ENCODE results near the gene ASXL2. TPM values are rescaled to one million over a fixed set of nuclear protein-coding genes. Genes with fewer than 3 reads are reported as not detected.

ASXL2 gene
- total and polyA plus RNA-seq, 2 of the 13 experiments (the other 11 are each of a cell fraction or from before 2014, with no cell fraction given) = 12.1 to 19.2 TPM

- TF ChIP-seq ZNF530 (CRISPR knock-in tag; IDR thresholded peaks at IDR 0.05; ENCODE audit: low read depth) (no peak), ZNF317 (CRISPR knock-in tag; IDR thresholded peaks at IDR 0.05) (peak; percentile 40), ZNF367 (CRISPR knock-in tag; IDR thresholded peaks at IDR 0.05; ENCODE audit: borderline replicate concordance) (no peak), ZNF160 (CRISPR knock-in tag; IDR thresholded peaks at IDR 0.05) (no peak), ZBTB3 (CRISPR knock-in tag; IDR thresholded peaks at IDR 0.05; ENCODE audit: borderline replicate concordance, low read depth) (no peak), ZNF816 (CRISPR knock-in tag; IDR thresholded peaks at IDR 0.05; ENCODE audit: borderline replicate concordance) (no peak), XBP1 (CRISPR knock-in tag; IDR thresholded peaks at IDR 0.05) (no peak), ZNF577 (CRISPR knock-in tag; IDR thresholded peaks at IDR 0.05; ENCODE audit: borderline replicate concordance, low read depth) (no peak), SALL1 (CRISPR knock-in tag; IDR thresholded peaks at IDR 0.05) (peak; percentile 84), ZBTB33 (CRISPR knock-in tag; IDR thresholded peaks at IDR 0.05) (no peak), TEAD3 (CRISPR knock-in tag; optimal IDR thresholded peaks at IDR 0.05; ENCODE audit: borderline replicate concordance) (peak; percentile 34), MYPOP (CRISPR knock-in tag; IDR thresholded peaks at IDR 0.05) (no peak), RXRB (CRISPR knock-in tag; IDR thresholded peaks at IDR 0.05; ENCODE audit: borderline replicate concordance) (peak; percentile 87), ARID5B (CRISPR knock-in tag; IDR thresholded peaks at IDR 0.05) (peak; percentile 66; the same call in 1 of the 2 replicates), ERF (CRISPR knock-in tag; IDR thresholded peaks at IDR 0.05) (0 out of 2 replicates have a peak, but pooled peaks have one; percentile 34), ZBTB37 (CRISPR knock-in tag; IDR thresholded peaks at IDR 0.05) (no peak), NR2F2 (IDR thresholded peaks at IDR 0.05; ENCODE audit: borderline replicate concordance, low read depth) (peak; percentile 56; the same call in 1 of the 2 replicates), GATAD2A (CRISPR knock-in tag; IDR thresholded peaks at IDR 0.05) (peak; percentile 56; the same call in 1 of the 2 replicates), PPARG (CRISPR knock-in tag; conservative IDR thresholded peaks at IDR 0.05) (peak; percentile 88), HOXD1 (CRISPR knock-in tag; IDR thresholded peaks at IDR 0.05) (no peak), TGIF2 (CRISPR knock-in tag; IDR thresholded peaks at IDR 0.05) (no peak), ZFP90 (CRISPR knock-in tag; IDR thresholded peaks at IDR 0.05; ENCODE audit: borderline replicate concordance) (no peak), ZNF337 (CRISPR knock-in tag; IDR thresholded peaks at IDR 0.05; ENCODE audit: borderline replicate concordance, low read depth) (0 out of 2 replicates have a peak, but pooled peaks have one; percentile 5), ZNF292 (CRISPR knock-in tag; IDR thresholded peaks at IDR 0.05; ENCODE audit: borderline replicate concordance, low read depth) (peak; percentile 85; the same call in 1 of the 2 replicates)
Measured at GRCh38 chr2:25809646-25810045, 68.6 kb downstream of the ASXL2 start (continued).
